ENCODE data around the gene SCCPDH.
"Not testable (repeated sequence)": the region's sequence is repeated elsewhere in the genome, so short reads cannot be mapped to it uniquely, and the experiment has no call there.

Gene SCCPDH

DNA sequence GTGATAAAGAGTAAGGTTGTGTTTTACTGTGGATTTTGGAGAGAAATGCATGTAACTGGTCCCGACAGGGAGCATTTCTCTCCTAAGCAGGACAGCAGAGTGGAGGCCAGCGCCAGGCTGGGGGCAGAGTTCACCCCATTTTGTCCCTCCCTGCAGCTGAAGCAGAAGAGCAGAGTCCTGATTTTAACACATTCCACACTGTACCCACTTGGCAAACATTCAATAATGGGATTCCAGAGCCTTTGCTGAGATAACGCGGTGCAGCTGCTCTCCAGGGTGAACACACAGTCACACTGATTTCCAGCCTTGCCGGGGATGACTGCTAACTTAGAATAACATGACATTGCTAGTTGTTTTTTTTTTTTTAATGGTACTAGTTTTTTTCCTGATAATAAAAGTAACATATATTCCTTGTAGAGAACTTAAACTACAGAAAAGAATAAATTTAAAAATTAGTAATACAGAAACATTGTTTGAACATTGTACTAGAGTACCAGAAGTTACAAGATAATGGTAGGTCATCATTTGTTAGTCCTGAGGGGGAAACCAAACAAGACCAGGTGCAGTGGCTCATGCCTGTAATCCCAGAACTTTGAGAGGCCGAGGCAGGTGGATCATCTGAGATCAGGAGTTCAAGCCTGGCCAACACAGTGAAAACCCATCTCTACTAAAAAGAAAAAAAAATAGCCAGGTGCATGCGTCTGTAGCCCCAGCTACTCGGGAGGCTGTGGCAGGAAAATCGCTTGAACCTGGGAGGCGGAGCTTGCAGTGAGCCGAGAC is 77.2 kb downstream of the SCCPDH start:
- DNase-seq: no peak

DNA sequence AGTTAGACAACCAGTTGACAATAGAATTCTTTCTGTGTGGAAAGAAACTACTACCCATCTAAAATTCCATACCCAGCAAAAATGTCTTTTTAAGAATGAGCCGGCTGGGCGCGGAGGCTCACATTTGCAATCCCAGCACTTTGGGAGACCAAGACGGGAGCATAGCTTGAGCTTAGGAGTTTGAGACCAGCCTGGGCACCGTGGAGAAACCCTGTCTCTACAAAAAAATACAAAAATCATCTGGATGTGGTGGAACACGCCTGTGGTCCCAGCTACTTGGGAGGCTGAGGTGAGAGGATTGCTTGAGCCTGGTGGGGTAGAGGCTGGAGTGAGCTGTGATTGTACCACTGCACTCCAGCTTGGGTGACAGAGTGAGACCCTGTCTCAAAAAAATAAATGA is 79.2 kb downstream of the SCCPDH start:
- no peak for DNase-seq

DNA sequence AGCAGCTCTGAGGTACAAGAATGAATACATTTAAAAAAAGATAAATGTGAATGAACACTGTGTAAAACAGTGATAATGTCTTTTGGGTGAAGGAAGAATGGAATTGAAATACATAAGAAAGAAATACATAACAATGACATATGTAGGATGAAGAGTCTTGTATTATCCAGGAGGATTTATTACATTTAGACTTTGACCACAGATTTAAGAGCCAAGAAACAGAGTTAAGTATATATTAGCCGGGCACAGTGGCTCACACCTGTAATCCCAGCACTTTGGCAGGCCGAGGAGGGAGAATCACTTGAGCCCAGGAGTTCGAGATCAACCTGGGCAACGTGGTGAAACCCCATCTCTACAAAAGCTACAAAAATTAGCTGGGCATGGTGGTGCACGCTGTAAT is 79.7 kb downstream of the SCCPDH start:
- DNase-seq: no peak

DNA sequence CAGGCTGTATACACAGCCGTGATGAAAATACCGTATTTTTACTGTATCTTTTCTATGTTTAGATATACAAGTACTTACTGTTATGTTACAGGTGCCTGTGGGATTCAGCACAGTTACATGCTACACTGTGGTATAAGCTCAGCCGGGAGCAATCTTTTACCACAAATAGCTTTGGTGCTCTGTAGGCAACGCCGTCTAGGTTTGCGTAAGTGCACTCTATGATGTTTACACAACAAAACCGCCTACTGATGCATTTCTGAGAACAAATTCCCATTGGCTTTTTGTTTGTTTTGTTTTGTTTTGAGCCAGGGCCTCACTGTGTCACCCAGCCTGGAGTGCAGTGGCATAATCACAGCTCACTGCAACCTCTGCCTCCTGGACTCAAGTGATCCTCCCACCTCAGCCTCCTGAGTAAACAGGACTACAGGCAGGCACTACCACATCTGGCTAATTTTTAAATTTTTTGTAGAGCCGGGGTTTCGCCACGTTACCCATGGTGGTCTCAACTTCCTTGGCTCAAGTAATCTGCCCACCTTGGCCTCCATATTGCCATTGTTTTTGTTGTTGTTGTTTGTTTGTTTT is 81.0 kb downstream of the SCCPDH start:
- DNase-seq: no peak

DNA sequence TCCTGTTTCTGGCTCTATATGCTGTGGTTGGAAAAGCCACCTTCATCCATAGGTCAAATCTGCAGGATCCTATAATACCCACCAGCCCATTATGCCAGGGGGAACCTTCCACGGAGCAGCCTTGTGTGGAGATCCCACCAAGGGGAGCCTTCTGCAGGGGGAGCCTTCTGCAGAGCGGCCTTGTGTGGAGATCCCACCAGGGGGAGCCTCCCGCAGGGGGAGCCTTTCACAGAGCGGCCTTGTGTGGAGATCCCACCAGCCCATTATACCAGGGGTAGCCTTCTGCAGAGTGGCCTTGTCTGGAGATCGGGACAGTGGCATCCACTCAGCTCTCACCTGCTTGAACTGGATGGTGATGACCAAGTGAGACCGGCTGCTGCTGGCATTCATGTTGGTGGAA is 85.3 kb downstream of the SCCPDH start:
- DNase-seq: no peak

DNA sequence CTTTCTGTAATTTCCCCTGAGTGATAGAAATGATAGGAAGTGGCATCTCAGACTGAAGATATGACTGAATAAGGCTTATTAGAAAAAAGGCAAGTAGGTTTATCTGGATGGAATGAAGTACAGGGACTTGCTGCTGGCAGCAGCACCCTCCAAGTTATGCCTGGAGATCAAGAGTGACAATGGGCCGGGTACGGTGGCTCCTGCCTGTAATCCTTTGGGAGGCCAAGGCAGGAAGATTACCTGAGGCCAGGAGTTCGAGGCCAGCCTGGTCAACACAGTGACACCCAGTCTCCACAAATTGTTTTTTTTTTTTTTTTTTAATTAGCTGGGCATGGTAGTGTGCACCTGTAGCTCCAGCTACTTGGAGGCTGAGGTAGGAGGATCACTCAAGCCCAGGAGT is 87.8 kb downstream of the SCCPDH start:
- no peak for DNase-seq

DNA sequence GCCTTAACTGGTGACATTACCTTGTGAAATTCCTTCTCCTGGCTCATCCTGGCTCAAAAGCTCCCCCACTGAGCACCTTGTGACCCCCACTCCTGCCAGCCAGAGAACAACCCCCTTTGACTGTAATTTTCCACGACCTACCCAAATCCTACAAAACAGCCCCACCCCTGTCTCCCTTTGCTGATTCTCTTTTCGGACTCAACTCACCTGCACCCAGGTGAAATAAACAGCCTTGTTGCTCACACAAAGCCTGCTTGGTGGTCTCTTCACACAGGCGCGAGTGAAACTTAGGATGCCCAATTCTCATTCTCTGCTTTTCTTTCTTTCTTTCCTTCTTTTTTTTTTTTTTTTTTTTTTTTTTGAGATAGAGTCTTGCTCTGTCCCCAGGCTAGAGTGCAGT is 89.1 kb downstream of the SCCPDH start:
- not testable (repeated sequence) for DNase-seq

DNA sequence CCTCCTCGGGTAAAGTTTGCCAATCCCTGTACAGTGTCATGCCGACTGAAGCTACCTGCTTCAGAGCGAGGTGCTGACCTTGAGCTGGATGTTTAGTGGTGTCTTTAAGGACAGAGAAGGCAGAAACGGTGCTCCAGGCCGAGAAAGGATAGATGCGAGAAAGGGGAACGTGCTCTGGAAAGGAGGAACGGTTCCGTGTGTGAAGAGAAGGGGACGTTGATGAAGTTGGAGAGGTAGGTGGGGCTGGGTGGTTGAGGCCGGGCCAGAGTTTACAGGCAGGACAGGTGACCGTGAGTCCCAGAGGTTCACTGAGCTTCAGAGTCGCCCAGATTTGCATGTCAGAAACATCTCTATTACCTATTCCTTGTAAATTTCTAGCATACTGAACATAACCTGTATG is 90.7 kb downstream of the SCCPDH start:
- DNase-seq: no peak

DNA sequence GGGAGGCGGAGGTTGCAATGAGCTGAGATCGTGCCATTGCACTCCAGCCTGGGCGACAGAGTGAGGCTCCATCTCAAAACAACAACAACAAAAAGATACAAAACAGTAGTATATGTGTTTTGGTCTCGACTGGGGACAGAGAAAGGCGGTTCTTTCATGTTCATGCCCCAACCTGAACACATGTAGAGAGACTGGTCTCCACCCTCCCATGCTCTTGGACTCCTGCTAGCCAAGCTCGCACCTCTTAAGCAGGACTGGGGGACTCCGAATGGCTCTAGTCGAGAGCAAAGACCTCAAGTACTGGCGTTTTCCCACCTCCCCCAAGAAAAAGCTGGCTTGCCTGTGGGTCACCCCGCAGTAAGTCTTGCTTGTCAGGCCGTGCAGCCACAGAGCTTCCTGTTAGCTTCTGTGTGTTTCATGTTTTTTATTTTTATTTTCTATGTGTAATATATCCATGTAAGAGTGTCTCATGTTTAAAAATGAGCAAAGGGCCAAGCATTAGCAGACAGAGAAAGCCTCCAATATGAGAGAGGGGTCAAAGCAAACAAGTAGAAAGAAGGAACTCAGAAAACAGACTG is 91.6 kb downstream of the SCCPDH start:
- peak in 1 of 2 experiments; percentile 25 for DNase-seq
